GM21737 (cell line): ENCODE measurements around the gene HDAC4.

Experiments
- ATAC-seq: cut with Tn5 transposase; IDR thresholded peaks from one replicate; pipeline ENCODE4 v1.9.1; 2021; ENCODE audit warnings: mild to moderate bottlenecking, moderate library complexity; ENCODE audit not compliant: unreplicated experiment

HDAC4 gene

DNA sequence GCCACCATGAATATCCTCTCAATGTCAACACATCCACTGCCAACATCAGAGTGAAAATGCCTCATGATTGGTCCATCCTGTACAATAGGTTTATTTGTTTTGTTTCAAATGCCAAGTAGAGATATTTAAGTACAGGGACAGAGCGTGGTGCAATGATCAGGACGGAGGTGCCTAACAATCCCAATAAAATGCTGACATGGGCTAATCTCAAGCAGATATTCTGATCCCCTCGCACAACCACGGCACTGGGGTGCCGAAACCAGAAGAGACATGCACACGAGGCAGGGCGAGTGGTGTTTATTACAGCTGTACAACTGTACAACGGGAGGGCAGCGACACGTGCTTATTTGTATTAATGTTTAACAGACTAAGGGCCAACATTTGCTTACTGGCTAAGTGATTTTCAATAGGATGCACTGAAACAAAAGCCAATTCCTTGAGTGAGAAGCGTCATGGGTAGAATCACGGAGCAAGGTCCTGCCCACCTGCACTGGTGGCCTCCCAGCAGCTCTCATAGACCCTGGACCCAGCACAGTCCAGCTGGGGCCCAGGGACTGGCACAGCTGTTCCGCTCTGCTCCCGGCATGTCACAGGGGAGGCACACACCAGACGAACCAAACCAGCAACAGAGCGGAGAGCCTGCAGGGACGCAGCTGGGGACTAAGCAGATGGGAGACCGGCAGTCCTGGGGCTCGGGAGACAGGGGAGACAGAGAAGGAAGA is 101.4 kb downstream of the HDAC4 start:
- ATAC-seq: no peak

DNA sequence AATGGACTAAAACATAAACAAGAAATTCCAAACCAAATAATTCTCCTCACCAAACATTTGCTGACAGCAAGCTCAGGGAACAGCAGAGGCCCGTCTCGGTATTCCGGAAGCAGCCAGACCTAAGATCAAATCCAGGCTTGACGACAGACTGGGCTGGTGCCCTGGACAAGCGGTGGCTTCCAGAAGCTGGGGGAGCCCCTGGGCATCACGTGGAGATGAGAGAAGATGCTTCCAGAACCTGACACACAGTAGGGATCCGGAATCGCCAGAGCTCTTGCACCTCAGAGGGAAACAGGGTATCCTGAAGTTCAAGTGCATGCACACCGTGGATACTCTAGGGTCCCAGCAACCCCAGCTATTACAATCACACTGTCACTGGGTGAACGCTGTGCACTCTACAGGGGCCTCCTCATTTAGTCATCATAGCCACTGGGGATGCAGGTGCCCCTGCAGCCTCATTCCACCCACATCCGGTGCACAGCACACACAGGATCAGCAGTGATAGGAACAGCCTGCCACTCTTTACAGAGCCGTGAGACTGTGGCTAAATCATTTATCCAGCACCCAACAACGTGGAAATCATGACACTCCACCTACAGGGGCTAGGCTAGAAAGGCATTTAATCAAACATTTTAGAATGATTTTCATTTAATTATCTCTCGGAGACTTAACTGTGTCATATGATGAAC is 102.6 kb downstream of the HDAC4 start:
- no peak for ATAC-seq

GRCh38 chr2:239297142-239298004 is 103.4 kb downstream of the HDAC4 start:
- ATAC-seq: no peak

GRCh38 chr2:239296020-239296932 is 104.5 kb downstream of the HDAC4 start:
- no peak for ATAC-seq

DNA sequence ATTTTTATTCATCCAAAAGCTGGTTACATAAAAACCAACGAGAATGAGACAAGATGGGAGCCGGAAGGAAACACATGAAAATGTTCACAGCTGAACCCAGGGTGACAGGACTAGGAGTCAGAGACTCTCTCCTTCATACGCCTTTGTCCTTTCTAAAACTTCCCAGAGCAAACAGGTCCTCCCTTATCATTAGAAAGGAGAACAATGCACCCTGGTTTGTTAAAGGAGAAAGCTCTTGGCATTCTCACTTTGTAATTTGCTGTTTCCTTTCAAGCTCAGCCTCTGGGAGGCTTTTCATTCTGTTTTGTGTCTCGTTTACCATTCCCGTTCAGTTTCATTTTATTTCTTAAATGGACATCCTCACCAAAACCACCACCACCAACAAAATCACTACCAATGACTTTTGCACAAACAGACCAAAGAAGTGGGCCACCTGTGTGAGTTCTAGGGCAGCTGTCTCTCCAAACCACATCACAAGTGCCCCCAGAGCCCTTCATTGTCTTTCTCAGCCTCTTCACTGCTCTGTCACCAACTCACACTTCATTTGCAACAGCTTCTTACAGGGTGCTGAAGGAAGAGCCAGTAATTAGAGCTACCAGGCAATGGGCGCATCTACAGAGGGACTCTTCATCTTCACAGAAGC is 105.3 kb downstream of the HDAC4 start:
- no peak for ATAC-seq

GRCh38 chr2:239294571-239295054 is 106.2 kb downstream of the HDAC4 start:
- ATAC-seq: no peak

DNA sequence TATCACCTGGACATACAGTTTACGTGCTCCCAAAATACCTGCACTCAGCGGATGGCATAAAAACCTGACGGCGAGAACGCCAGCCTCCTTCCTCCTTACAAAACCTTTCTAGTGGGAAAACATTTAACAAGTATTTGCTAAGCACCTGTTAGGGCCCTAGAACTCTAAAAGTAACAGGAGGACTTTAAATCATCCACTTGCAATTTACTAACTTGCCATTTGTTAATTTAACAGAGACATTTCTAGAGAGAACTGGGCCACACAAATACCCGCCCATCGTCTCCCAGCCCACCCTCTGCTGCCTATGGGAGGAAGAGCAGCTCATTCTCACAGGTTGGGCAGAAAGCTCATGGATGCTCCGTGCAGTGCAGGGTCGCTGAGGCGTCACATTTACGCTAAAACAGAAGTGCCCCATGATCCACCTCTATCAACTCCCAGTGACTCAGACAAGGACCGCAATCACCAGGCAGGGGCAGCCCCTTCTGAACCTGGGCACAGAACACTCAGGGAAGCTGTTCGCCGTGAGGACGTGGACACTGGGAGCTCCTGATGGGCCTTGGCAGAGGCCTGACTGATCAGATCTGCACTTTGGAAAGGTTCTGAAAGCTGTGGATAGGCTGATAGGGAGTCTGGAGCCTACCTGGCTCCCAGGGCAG is 106.9 kb downstream of the HDAC4 start:
- peak; percentile 49 for ATAC-seq

- no peak for ATAC-seq
Measured at GRCh38 chr2:239292959-239293774, 107.7 kb downstream of the HDAC4 start.

GRCh38 chr2:239292531-239292930 is 108.3 kb downstream of the HDAC4 start:
- ATAC-seq: no peak

GRCh38 chr2:239291475-239292350 is 109.1 kb downstream of the HDAC4 start:
- ATAC-seq: no peak

DNA sequence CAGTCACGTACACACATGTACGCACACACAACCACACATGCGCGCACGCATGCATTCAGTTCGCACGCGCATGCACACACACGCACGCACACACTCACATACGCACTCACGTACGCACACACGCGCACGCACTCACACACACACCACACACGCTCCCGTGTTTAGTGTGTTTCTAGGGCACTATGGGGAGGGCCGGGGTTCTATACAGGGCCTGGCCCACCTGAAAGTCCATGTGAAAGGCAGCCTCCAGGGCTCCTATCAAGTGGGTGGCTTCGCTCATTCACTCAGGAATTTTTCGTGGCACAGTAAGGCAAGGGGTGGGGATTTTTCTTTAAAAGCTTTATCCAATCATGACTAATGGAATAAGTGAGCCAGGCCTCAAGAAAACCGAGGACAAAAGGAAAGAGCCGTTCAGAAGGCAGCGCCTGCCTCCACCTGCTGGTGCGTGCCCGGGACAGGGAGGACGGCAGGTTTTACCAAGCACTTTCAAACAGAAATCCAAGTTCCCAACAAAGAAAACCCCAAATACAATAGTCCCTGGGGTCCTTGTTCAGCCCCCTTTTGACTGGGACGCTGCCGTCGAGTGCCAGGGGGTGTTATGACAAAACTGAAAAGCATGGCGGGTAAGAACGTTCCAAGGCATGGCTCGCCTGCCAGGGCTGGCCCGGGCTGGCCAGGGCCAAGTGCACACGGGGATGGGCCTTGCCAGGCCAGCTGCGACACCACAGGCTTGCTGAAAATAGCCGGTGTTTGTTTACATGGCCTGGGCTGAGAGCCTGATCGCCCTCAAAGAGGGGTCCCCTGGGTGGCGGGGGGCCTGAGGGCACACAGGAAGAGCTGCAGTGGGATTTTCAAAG is 110.0 kb downstream of the HDAC4 start:
- no peak for ATAC-seq

DNA sequence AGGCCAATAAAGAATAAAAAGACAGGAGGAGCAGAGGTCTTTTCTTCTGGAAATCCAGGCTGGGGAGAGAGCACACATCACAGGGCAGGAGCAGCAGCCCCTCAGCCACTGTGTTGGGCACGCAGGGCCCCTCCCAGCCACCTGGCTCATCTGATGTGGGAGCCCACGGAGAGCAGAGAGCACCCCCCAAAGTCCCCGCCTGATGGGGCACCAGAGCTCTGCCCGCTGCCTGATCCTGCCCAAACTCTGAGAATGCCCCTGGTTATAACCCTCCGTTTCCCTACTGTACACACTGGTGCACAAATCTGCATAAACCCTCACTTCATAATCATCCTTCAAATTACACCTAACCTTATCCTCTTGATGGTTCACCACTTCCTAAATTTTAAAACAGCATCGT is 111.3 kb downstream of the HDAC4 start:
- ATAC-seq: no peak

DNA sequence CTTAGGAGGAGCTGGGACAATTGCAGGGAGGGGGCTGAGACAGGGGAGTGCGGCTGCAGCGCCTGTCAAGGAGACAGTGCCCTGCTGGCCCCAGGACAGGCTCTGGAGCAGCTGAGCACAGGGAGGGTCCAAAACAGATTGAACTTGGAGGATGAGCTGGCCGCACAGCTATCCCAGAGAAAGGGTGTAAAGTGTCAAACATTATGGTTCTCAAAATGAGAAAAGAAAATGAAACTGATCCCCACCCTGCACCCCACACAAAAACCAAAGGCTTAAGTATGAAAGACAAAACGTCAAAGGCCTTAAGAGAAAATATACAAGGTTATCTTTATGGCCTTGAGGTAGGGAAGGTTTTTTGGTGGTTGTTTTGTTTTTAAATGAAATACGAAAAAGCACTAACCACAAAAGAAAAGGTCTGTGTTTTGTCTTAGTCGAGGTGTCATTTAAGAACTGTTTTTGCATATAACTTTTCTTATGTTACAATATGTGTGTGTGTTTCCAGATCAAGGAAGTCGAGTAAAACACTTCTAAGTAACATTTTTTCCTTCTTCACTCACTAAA is 111.8 kb downstream of the HDAC4 start:
- peak; percentile 74 for ATAC-seq

DNA sequence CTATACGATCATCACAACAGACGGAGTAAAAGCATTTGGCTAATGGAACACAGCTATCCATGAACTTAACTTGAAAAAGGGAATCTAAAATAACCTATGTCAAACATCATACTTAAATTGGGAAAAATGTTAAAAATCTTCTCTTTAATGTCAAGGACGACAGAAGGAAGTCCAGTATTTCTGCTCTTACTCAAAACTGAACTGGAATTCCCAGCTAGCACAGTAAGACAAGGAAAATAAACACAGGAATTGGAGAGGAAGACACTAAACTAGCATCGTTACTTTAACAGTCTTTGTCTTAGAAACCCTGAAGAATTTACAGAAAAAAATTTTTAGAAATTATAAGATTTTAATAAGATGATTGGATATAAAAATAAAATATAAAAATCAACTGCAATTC is 112.6 kb downstream of the HDAC4 start:
- ATAC-seq: no peak

- ATAC-seq: no peak
Measured at GRCh38 chr2:239287461-239287860, 113.4 kb downstream of the HDAC4 start.

DNA sequence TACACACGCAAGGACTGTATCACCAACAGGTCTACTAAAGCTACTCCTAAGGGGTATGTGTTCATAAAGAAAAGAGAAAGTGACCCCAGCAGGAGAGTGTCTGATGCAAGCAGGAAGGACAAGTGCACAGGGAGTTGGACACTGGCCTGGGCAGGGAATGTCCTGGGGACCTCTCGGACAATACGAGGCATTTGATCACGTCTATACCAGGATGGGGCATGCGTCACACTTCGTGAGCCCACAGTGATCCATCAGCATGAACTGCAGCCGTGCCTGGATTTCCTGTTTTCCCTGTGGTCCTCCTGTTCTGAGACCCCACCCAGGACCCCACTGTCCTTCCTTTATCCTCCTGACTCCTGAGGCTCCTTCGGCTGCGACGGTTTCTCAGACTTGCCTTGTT is 113.9 kb downstream of the HDAC4 start:
- no peak for ATAC-seq

GRCh38 chr2:239285932-239286230 is 114.9 kb downstream of the HDAC4 start:
- ATAC-seq: no peak
